Measurements from ENCODE around the gene LDLRAD3.

LDLRAD3 gene

GRCh38 chr11:36240801-36241200 is 296.9 kb downstream of the LDLRAD3 start:
- TF ChIP-seq GLIS3 (CRISPR knock-in tag; IDR thresholded peaks at IDR 0.05) (no peak), CSRNP3 (CRISPR knock-in tag; IDR thresholded peaks at IDR 0.05) (no peak), ZFP30 (CRISPR knock-in tag; IDR thresholded peaks at IDR 0.05) (no peak), ZC3H10 (CRISPR knock-in tag; IDR thresholded peaks at IDR 0.05) (no peak), PPARA (CRISPR knock-in tag; IDR thresholded peaks at IDR 0.05; ENCODE audit: borderline replicate concordance) (no peak), CREB5 (CRISPR knock-in tag; IDR thresholded peaks at IDR 0.05; ENCODE audit: low read depth) (no peak), ARNTL (CRISPR knock-in tag; IDR thresholded peaks at IDR 0.05; ENCODE audit: borderline replicate concordance, low read depth) (no peak)
- ATAC-seq, result no peak

- no peak for ATAC-seq
- TF ChIP-seq CSDC2 (CRISPR knock-in tag; IDR thresholded peaks at IDR 0.05) (no peak), BACH2 (CRISPR knock-in tag; IDR thresholded peaks at IDR 0.05; ENCODE audit: borderline replicate concordance) (no peak), OSR1 (CRISPR knock-in tag; IDR thresholded peaks at IDR 0.05) (no peak), TSHZ2 (CRISPR knock-in tag; IDR thresholded peaks at IDR 0.05) (no peak), ZFP3 (CRISPR knock-in tag; IDR thresholded peaks at IDR 0.05) (no peak), TOX (CRISPR knock-in tag; IDR thresholded peaks at IDR 0.05; ENCODE audit: borderline replicate concordance) (no peak), RARB (CRISPR knock-in tag; IDR thresholded peaks at IDR 0.05) (no peak), ISL1 (CRISPR knock-in tag; IDR thresholded peaks at IDR 0.05) (no peak), SNAI2 (CRISPR knock-in tag; IDR thresholded peaks at IDR 0.05) (no peak), ZNF70 (CRISPR knock-in tag; IDR thresholded peaks at IDR 0.05) (no peak), POU6F1 (CRISPR knock-in tag; IDR thresholded peaks at IDR 0.05; ENCODE audit: borderline replicate concordance, low read depth) (no peak), ESRRG (CRISPR knock-in tag; IDR thresholded peaks at IDR 0.05) (no peak), ZNF8 (CRISPR knock-in tag; IDR thresholded peaks at IDR 0.05) (no peak), ZC3H10 (CRISPR knock-in tag; IDR thresholded peaks at IDR 0.05) (no peak), ARNTL (CRISPR knock-in tag; IDR thresholded peaks at IDR 0.05; ENCODE audit: borderline replicate concordance, low read depth) (no peak), PATZ1 (CRISPR knock-in tag; IDR thresholded peaks at IDR 0.05; ENCODE audit: borderline replicate concordance) (no peak), CREB5 (CRISPR knock-in tag; IDR thresholded peaks at IDR 0.05; ENCODE audit: low read depth) (no peak), GLIS3 (CRISPR knock-in tag; IDR thresholded peaks at IDR 0.05) (no peak), TCF4 (CRISPR knock-in tag; IDR thresholded peaks at IDR 0.05; ENCODE audit: borderline replicate concordance) (no peak)
Observed at GRCh38 chr11:36241497-36241896, 297.6 kb downstream of the LDLRAD3 start.

Measured in SK-N-SH treated with all-trans-retinoic acid at 6 μM for 48 hours (cell line).